NCI-H146 treated with DMSO at 0.1 percent for 48 hours (cell line): Measurements from ENCODE around the gene CTBP1.

Source experiments
- DNase-seq: peaks from one replicate; lab custom pipeline; 2025; ENCODE audit not compliant: unreplicated experiment; lab: John Stamatoyannopoulos, UW

The CTBP1 gene

GRCh38 chr4:1225272-1226143, 23.4 kb downstream of the CTBP1 start:
- DNase-seq, result no peak

GRCh38 chr4:1223841-1224809, 24.8 kb downstream of the CTBP1 start:
- no peak for DNase-seq

- DNase-seq, result no peak
Observed at GRCh38 chr4:1222938-1223690, 25.8 kb downstream of the CTBP1 start.

GRCh38 chr4:1222036-1222789, 26.7 kb downstream of the CTBP1 start:
- DNase-seq, result no peak

- DNase-seq, result no peak
Observed at GRCh38 chr4:1221155-1221870, 27.6 kb downstream of the CTBP1 start.

GRCh38 chr4:1220566-1220965, 28.4 kb downstream of the CTBP1 start:
- no peak for DNase-seq

- DNase-seq, result no peak
Observed at GRCh38 chr4:1219566-1219950, 29.4 kb downstream of the CTBP1 start.

- no peak for DNase-seq
Observed at GRCh38 chr4:1218634-1219565, 30.0 kb downstream of the CTBP1 start.

GRCh38 chr4:1217366-1217765, 31.6 kb downstream of the CTBP1 start:
- no peak for DNase-seq

- DNase-seq, result no peak
Observed at GRCh38 chr4:1216869-1217294, 32.0 kb downstream of the CTBP1 start.

- no peak for DNase-seq
Observed at GRCh38 chr4:1216076-1216614, 32.8 kb downstream of the CTBP1 start.

- DNase-seq, result no peak
Observed at GRCh38 chr4:1215141-1216075, 33.5 kb downstream of the CTBP1 start.

- no peak for DNase-seq
Observed at GRCh38 chr4:1214101-1215095, 34.5 kb downstream of the CTBP1 start.

GRCh38 chr4:1213336-1213995, 35.5 kb downstream of the CTBP1 start:
- no peak for DNase-seq

GRCh38 chr4:1212546-1213335, 36.2 kb downstream of the CTBP1 start:
- DNase-seq, result no peak
